ENCODE data around the gene SHCBP1.
A peak's percentile ranks its signal among the peaks of the same experiment; 100 is the strongest.

The SHCBP1 gene, protein sequence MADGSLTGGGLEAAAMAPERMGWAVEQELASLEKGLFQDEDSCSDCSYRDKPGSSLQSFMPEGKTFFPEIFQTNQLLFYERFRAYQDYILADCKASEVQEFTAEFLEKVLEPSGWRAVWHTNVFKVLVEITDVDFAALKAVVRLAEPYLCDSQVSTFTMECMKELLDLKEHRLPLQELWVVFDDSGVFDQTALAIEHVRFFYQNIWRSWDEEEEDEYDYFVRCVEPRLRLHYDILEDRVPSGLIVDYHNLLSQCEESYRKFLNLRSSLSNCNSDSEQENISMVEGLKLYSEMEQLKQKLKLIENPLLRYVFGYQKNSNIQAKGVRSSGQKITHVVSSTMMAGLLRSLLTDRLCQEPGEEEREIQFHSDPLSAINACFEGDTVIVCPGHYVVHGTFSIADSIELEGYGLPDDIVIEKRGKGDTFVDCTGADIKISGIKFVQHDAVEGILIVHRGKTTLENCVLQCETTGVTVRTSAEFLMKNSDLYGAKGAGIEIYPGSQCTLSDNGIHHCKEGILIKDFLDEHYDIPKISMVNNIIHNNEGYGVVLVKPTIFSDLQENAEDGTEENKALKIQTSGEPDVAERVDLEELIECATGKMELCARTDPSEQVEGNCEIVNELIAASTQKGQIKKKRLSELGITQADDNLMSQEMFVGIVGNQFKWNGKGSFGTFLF

DNA sequence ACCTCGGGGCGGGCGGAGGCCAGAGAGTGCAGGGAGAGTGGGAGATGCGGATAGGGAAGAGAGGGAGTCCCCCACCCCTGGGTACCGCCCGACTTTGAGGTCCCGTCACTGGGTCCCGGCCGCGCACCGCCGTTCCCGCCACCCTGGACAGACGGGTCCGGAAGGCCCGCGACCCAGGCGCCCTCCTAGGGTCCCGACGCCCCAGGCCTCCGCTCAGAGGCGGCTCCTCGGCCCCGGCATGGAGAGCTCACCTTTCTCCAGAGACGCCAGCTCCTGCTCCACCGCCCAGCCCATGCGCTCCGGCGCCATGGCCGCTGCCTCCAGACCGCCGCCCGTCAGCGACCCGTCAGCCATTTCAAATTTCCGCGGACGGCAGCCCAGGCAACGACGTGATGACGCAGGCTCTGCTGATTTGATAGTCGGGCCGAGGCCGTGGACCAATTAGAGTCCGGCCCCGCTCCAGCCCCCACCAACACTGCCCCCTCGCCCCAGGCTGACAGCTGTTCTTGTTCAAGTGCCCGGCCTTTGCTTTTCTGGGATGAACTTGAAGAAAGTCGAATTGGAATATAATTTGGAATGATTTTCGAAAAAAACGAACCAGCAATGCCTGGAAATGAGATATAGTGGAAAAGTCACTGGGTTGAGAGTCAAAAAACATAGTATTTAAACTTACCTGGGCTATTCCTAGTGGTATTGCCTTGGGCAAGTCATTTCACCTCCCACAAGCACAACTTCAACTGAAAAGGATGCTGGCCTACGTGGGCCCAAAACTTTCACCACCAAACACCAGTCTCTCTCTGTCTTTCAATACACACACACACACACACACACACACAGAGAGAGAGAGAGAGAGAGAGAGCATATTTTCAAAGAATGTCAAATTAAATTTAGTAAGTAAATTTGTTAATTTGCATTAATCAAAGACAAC is at the start of gene SHCBP1:
TSS of gene SHCBP1 (minus strand) at position 374 of the 928 bp plus-strand sequence. CDS start at position 354, 20 bp downstream.
- peak; percentile 80 for DNase-seq (ENCODE audit: extremely low read depth, low read depth)

GRCh38 chr16:46662123-46662522 is 40.9 kb upstream of the SHCBP1 start:
- TF ChIP-seq CTCF (IDR thresholded peaks at IDR 0.05; ENCODE audit: low read depth, low read length): no peak

More for the DNA sequence above, at the start of gene SHCBP1:
- no peak; the same call in 1 of the 2 replicates for TF ChIP-seq CTCF (IDR thresholded peaks at IDR 0.05; ENCODE audit: low read depth, low read length)

GRCh38 chr16:46658925-46659324 is 37.7 kb upstream of the SHCBP1 start:
- DNase-seq (ENCODE audit: extremely low read depth, low read depth): no peak
- TF ChIP-seq CTCF (IDR thresholded peaks at IDR 0.05; ENCODE audit: low read depth, low read length): no peak

More at GRCh38 chr16:46662123-46662522, 40.9 kb upstream of the SHCBP1 start:
- no peak for DNase-seq (ENCODE audit: extremely low read depth, low read depth)

DNA sequence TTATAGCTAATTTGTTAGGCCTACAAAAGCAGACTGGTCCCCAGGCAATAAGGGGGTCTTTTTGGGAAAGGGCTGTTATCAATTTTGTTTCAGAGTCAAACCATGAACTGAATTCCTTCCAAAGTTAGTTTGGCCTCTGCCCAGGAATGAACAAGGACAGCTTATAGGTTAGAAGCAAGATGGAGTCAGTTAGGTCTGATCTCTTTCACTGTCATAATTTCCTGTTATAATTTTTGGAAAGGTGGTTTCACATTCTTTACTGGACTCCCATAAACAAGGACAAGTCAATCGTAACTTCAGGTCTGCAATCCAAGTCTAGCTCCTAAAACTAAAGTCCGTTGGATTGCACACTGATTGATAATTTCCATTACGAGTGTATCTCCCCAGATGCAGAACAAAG is 30.1 kb upstream of the SHCBP1 start:
- no peak for TF ChIP-seq CTCF (IDR thresholded peaks at IDR 0.05; ENCODE audit: low read depth, low read length)

DNA sequence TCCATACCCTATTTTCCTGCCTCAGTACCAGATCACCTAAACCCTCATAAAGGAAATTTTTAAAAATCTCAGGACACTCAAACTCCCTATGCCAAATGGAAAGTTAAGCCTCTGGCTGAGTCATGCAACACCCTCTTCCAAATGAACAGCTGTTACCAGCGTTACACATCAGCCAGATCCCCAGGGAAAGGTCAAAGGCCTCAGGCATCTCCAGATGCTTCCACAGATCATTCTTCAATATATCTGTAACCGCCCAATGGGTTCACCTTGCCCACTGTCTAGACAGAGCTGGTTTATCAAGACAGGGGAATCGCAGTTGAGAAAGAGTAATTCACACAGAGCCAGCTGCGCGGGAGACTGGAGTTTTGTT is 29.1 kb upstream of the SHCBP1 start:
- no peak for DNase-seq (ENCODE audit: extremely low read depth, low read depth)
- TF ChIP-seq CTCF (IDR thresholded peaks at IDR 0.05; ENCODE audit: low read depth, low read length): no peak

More for the DNA sequence above, 30.1 kb upstream of the SHCBP1 start:
- no peak for DNase-seq (ENCODE audit: extremely low read depth, low read depth)

GRCh38 chr16:46649588-46650253 is 28.5 kb upstream of the SHCBP1 start:
- TF ChIP-seq CTCF (IDR thresholded peaks at IDR 0.05; ENCODE audit: low read depth, low read length): no peak
- DNase-seq (ENCODE audit: extremely low read depth, low read depth): no peak
